A673 (cell line): ENCODE data around the gene ENO4.

Experiments used
- CTCF ChIP-seq: fragments of 300-800, 200-600 bp; sonication (generic); conservative IDR thresholded peaks from 2 replicates; pipeline ENCODE4 v1.5.1; 2017; ENCODE audit warnings: low read depth, mild to moderate bottlenecking, antibody characterized with exemption, low read length, moderate library complexity, mixed read lengths
- EZH2 ChIP-seq: fragments of 200-600 bp; sonication (generic); IDR thresholded peaks from 2 replicates; pipeline ENCODE4 v1.6.1; 2017; ENCODE audit warnings: borderline replicate concordance, low read depth, mild to moderate bottlenecking, mixed read lengths, antibody characterized with exemption, low read length; ENCODE audit not compliant: poor library complexity, severe bottlenecking

GRCh38 chr10:116907245-116907987 lies 58.1 kb downstream of the ENO4 start:
- no peak for TF ChIP-seq CTCF
- no peak for TF ChIP-seq EZH2
